C1 segment of cervical spinal cord (tissue), 14 donors: ENCODE results near the gene CCDC28B.

Source experiments
- DNase-seq, 14 donors: peaks; one replicate each; lab custom pipeline; 2025; lab: John Stamatoyannopoulos, UW

CCDC28B gene

DNA sequence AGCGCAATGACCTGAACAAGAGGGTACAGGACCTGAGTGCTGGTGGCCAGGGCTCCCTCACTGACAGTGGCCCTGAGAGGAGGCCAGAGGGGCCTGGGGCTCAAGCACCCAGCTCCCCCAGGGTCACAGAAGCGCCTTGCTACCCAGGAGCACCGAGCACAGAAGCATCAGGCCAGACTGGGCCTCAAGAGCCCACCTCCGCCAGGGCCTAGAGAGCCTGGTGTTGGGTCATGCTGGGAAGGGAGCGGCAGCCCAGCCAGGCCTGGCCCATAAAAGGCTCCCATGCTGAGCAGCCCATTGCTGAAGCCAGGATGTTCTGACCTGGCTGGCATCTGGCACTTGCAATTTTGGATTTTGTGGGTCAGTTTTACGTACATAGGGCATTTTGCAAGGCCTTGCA lies 5.4 kb upstream of the CCDC28B start:
- no peak for DNase-seq

- DNase-seq: no peak
Observed at GRCh38 chr1:32195531-32195930, 4.9 kb upstream of the CCDC28B start.

- no peak for DNase-seq
Observed at GRCh38 chr1:32195972-32196823, 4.2 kb upstream of the CCDC28B start.

DNA sequence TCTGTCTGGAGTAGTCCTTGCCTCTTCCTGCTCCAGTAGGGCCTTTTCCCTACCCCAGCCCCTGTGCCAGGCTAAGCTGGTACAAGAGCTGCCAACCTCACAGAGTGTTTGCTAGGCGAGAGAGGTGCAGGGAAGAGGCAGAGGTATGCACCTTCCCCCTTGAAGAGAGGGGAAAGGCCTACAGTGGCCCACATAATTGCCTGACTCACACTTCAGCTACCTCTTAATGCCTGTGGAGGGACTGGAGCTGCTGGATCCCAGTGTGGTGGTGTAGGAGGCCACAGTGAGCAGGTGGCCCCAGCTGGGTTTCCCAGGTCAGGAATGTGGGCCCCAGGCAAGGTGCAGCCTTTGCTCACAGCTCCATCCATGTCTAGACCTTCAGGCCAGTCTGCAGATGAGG lies 3.3 kb upstream of the CCDC28B start:
- no peak for DNase-seq

DNA sequence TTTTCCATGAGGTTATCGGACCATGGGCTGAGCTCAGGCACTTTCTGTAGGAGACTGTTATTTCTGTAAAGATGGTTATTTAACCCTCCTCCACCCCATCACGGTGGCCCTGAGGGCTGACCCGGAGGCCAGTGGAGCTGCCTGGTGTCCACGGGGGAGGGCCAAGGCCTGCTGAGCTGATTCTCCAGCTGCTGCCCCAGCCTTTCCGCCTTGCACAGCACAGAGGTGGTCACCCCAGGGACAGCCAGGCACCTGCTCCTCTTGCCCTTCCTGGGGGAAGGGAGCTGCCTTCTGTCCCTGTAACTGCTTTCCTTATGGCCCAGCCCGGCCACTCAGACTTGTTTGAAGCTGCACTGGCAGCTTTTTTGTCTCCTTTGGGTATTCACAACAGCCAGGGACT lies 2.6 kb upstream of the CCDC28B start:
- DNase-seq: no peak

DNA sequence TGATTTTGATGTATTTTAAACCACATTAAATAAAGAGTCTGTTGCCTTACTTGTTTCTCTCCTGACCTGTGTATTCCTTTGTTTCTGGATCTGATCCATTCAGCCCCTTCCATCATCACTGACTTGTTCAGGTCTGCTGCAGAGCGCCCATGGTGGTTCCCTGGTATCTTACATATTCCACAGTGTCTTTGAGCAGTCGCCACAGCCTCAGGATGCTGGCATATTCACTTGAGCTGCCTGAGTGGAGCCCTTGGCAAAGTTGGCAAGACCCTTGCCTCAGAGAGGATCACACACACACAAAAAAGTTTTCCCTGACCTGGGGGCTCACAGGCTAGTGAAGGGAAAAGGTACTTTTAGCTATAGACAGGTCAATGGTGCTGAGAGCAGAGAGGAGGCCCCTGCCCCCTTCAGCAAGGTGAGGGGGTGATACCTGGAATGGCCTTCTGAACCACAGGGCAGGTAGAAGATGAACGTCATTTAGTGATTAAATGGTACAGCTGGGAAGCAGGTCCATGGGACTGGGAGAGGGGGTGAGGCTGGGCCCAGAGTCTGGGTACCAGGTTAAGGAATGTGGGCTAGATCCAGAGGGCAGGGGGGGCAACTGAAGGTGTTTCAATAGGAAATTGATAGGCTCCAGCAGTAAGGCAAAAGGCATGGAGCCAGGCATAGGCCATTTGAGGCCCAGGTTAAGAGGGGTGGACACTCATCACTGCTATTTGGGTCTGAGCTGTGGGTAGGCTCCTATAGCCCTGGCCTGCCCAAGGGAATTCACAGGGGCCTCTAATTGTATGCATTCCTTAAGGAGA lies 2.0 kb upstream of the CCDC28B start:
- no peak for DNase-seq

DNA sequence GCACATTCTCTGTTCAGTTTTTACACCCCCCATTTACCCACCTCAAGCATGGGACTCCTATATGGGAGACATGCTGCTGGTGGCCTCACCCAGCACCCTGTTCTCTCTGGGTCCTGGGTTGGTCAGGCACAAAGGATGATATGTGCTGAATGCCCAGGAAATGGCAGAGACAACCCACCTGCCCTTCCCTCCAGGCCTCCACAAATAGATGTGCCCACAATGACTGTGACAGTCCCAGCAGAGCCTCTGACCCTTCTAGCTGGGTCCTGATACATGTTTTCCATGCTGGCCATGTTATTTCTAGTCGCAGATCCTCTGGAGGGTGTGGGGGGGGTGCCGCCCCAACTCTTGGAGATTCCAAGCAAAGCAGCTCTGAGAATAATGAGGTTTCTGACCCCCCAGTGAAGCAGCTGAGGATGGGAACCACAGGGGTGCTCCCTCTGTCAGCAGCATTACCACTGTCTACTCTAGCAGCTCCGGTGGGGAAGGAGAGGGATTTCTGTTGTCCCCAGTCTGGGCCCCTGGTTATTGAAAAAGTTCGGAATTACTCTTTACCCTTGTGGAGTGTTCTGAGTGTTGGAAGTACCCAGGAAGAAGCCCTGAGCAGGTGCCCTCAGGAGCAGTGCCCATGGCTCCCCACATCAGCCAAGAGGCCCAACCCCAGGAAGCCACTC lies 1.2 kb upstream of the CCDC28B start:
- no peak for DNase-seq

DNA sequence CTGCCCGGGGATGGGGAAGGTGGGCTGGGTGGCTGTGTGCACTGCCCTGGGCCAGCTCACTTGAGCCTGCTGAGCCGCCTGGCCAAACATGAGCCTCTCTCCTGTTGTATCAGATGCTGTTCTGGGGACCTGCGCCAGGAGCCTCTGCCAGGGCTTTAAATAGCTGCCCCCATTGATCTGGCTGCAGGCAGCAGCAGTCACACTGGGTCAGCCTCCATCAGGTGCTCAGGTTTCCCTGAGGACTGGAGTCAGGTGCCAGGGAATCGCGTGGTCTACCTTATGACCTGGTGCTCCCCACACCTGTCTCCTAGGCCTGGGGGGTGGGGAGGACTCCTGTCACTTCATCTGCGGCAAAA lies 700 bp upstream of the CCDC28B start:
- DNase-seq: peak in 7 of 14 donors; percentile 22 to 91 (median 37)

DNA sequence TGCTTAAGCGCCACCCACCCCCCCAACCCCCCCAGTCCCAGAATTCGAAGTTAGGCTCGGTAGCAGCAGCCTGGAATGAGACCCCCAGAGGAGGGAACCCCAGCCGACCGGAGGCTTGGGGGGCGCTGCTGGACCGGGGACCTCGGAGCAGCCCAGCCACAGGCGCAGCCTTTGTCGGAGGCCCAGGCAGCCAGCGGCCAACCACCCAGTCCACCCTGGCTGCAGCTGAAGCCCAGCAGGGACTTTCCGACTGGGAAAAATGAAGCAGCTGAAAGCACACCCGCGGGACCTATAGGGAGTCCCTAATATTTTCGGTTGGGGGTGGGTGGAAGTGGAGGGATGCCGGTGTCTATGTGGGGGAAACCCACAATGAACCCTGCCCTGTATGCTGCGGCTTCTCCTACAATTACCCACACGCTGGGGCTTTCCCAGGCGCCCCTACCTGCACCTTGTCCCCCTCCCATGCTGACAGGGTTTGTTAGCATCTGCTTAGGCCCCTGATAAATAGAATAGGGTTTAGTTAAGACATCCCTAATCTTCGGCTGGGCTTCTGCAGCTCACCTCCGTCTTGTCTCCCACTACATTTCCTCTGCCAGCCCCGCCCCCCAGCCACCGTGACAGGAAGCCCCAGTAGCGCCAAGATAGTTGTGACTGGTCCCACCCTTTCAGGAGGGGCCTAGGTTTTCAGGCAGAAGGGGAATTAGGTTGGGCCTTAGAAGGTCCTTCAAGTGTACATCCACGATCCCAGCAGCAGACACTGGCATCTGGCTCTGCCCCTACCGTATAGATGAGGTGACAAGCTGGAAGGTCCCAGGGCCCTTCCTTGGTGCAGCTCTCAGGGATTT lies 838 bp downstream of the CCDC28B start:
- DNase-seq: peak in 9 of 14 donors; percentile 33 to 69 (median 49)

GRCh38 chr1:32204943-32205361 lies 4.6 kb downstream of the CCDC28B start:
- DNase-seq: no peak

DNA sequence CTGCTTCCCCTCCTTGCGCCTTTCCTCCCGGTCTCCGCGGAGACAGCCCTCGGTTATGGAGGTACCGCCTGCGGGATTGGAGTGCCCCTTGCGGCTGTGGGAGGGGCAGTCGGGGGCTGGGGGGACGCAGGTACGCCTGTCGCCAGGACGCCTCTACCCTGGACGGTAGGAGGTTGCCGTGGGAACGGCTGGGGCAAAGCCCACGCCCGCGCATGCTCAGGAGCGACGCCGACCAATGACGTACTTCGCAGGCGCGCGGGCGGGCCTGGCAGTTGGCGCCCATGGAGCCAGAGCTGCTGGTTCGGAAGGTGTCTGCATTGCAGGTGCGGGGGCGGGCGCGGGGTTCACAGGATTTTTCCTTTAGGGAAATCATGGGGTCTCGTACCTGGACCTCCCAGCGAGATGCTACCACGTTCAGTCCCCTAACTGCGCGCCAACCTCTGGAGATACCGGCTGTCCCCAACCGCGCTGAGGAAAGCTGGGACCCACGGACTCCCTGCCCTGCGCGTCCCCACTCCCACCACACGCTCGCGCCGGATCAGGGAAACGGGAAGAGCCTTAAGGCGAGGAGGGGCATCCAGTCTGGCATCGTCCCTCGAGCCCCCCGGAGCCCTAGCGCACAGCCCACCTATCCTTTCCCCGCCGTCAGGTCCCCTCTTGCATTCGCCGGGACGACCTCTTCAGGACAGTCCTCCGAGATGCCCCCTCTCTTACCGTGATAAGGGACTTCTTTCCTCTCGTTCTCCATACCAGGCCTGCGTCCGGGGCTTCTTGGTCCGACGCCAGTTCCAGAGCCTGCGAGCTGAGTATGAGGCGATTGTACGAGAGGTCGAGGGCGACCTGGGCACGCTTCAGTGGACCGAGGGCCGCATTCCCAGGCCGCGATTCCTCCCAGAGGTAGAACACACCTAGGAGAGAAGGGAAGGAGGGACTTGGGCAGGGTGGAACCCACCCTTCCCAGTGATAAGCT lies 5.3 kb downstream of the CCDC28B start, which contains the start of gene IQCC:
IQCC (plus strand) TSS at position 271 of the 970 bp plus-strand sequence; CDS start at position 282, 11 bp downstream.
- peak in 13 of 14 donors; percentile 9 to 88 (median 73) for DNase-seq

GRCh38 chr1:32208469-32208868 lies 8.1 kb downstream of the CCDC28B start:
- DNase-seq: no peak

- peak in 1 of 14 donors; percentile 14 for DNase-seq
Observed at GRCh38 chr1:32208891-32209328, 8.5 kb downstream of the CCDC28B start, which contains the start of gene DCDC2B. Gene DCDC2B (plus strand): TSS chr1:32209089. CDS start chr1:32209094, 5 bp downstream.

DNA sequence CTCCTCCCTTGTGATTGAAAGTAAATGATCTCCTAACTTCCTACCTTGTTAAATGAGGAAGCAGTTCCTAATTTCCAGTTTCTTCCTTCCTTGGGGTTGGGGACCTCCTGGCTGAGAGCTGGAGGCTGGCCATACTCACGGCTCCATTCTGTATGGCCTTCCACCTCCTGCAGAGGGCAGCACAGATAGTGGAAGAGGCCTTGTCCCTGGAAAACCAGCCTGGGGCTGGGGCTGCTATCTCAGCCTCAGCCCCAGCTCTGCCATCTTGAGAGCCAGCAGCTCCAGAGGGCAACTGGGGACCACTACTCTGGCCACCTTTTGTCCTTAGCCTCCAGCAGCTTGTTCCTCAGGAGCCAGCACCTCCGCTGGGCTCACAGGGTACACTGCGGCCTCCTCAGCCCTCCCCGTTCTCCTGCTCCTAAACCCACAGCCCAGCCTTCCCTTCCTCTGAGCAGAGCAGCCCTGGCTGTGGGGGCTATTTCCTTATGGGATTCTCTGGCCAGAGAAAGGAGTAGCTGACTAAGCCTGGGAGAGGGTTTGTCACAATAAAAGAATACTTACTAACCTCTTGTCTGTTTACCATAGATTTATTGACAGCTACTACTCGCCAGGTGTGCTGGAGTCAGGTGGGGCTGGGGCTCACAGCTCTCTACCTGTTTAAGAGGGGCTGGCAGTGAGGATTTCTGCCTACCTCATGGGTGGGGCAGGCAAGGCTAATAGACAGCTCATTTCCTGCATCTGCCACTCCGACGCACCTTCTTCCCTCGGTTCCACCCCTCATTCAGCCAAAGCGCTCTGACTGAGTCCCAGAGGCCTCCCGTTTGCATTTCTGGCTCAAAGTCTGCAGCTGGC lies 15.5 kb downstream of the CCDC28B start:
- peak in 7 of 14 donors; percentile 4 to 39 (median 18) for DNase-seq

GRCh38 chr1:32216566-32216965 lies 16.2 kb downstream of the CCDC28B start:
- DNase-seq: no peak

DNA sequence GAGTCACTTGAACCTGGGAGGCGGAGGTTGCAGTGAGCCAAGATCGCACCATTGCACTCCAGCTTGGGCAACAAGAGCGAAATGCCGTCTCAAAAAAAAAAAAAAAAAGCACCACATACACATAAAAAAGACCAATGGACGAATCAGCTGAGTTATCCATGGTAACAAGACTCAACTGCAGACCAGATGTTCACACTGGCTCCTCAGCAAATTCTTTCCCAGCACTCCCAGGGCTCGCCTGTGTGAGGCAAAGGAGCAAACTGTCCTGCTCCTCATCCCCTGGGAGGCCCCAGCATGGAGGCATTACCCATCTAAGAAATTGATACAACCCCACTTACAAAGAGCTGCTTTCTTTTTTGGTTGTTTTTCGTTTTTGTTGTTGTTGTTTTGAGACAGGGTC lies 18.6 kb downstream of the CCDC28B start:
- no peak for DNase-seq

- DNase-seq: no peak
Observed at GRCh38 chr1:32220746-32221580, 20.6 kb downstream of the CCDC28B start.

GRCh38 chr1:32221581-32221979 lies 21.2 kb downstream of the CCDC28B start:
- no peak for DNase-seq
